ENCODE results near the gene ACP3. TPM values are rescaled to one million over a fixed set of nuclear protein-coding genes. Genes with fewer than 3 reads are reported as not detected.

The ACP3 gene
- total RNA-seq, 1 donor from 2014 or later, result 9.1 TPM

DNA sequence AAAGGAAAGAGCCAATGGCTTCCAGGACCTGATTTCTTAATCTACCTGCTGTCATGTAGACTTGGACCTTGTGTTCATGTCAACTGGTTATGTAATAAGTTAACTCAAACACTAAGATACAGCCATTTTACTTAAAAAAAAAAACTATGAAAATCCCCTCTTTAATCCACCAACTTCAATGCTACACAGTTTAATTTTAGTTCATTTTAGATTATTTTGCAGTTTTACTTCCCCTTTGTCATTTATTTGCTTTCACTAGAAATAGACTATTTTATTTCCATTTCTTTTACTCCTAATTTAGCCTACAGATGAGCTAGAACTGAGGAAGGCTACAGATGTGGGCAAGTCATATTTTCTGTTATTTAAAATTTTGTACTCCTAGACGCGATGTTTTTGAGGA is 89.4 kb downstream of the ACP3 start:
- no peak overlapping the region for H3K27ac Mint-ChIP-seq
- H3K9me3 Mint-ChIP-seq (ENCODE audit: low read depth), result no peaks in the 10 kb centered on the region
- no peak for DNase-seq (ENCODE audit: low spot score, unreplicated experiment)
- peaks cover 2% of the 10 kb centered on the region for H3K4me1 Mint-ChIP-seq (ENCODE audit: low read depth)
- no peak overlapping the region for H3K4me3 Mint-ChIP-seq (ENCODE audit: low read depth)
- TF ChIP-seq, protein P1, sequence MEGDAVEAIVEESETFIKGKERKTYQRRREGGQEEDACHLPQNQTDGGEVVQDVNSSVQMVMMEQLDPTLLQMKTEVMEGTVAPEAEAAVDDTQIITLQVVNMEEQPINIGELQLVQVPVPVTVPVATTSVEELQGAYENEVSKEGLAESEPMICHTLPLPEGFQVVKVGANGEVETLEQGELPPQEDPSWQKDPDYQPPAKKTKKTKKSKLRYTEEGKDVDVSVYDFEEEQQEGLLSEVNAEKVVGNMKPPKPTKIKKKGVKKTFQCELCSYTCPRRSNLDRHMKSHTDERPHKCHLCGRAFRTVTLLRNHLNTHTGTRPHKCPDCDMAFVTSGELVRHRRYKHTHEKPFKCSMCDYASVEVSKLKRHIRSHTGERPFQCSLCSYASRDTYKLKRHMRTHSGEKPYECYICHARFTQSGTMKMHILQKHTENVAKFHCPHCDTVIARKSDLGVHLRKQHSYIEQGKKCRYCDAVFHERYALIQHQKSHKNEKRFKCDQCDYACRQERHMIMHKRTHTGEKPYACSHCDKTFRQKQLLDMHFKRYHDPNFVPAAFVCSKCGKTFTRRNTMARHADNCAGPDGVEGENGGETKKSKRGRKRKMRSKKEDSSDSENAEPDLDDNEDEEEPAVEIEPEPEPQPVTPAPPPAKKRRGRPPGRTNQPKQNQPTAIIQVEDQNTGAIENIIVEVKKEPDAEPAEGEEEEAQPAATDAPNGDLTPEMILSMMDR (IDR thresholded peaks at IDR 0.05; ENCODE audit: unreplicated experiment), result no peak
- H3K36me3 Mint-ChIP-seq (ENCODE audit: insufficient read depth), result no peaks in the 10 kb centered on the region
- no peaks in the 10 kb centered on the region for H3K27me3 Mint-ChIP-seq

DNA sequence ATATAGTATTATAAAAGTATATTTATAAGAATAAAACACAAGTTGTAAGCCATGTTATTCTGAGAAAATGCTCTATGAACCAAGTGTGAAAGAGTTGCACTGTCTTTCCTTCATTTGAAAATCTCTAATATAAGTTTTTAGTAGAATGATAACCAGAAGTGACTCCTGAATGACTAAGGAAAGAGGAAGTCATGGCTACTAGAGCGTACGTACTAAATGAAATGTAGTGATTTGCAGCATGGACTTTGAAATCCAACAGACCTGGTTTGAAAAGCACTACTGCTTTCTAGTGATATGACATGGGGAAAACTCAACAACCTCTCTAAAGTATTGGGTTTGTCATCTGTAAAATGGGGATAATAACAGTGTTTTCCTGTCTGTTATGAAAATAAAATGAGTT is 89.8 kb downstream of the ACP3 start:
- no peak overlapping the region for H3K4me3 Mint-ChIP-seq (ENCODE audit: low read depth)
- peaks cover 2% of the 10 kb centered on the region for H3K4me1 Mint-ChIP-seq (ENCODE audit: low read depth)
- no peaks in the 10 kb centered on the region for H3K36me3 Mint-ChIP-seq (ENCODE audit: insufficient read depth)
- no peaks in the 10 kb centered on the region for H3K27me3 Mint-ChIP-seq
- TF ChIP-seq, protein P1 (IDR thresholded peaks at IDR 0.05; ENCODE audit: unreplicated experiment), result no peak
- DNase-seq (ENCODE audit: low spot score, unreplicated experiment), result no peak
- H3K9me3 Mint-ChIP-seq (ENCODE audit: low read depth), result no peaks in the 10 kb centered on the region
- no peak overlapping the region for H3K27ac Mint-ChIP-seq

Other genes with a start within 250 kb of the ACP3 start
- gene DNAJC13, start 100.1 kb downstream of the ACP3 start, total RNA-seq, result 37.3 and 43.0 TPM in 2 replicates